ENCODE results near the gene TRAF1. TPM values are rescaled to one million over a fixed set of nuclear protein-coding genes. Genes with fewer than 3 reads are reported as not detected.

The TRAF1 gene
- total RNA-seq, 2 donors from 2014 or later = 3.6 to 8.2 TPM

- no peak overlapping the region for H3K27ac ChIP-seq (ENCODE audit: low read depth, low read length)
- DNase-seq = no peak
- TF ChIP-seq CTCF (conservative IDR thresholded peaks at IDR 0.05) = no peak
- H3K36me3 ChIP-seq (ENCODE audit: control insufficient read depth, insufficient read depth, low read length) = no peaks in the 10 kb centered on the region
- WGBS, 2 experiments (ENCODE audit: insufficient coverage in 1 of 2, insufficient read length in 1 of 2) = 83 to 86% methylated on average over 11 to 15 of the region's 15 CpGs
- Mint-ChIP-seq H3K4me1 (peaks cover 15% of the 10 kb centered on the region), H3K27me3 (ENCODE audit: insufficient read depth) (peaks cover 24% of the 10 kb centered on the region), H3K27ac (no peak overlapping the region), H3K36me3 (ENCODE audit: low read depth) (no peaks in the 10 kb centered on the region), H3K4me3 (no peak overlapping the region), H3K9me3 (no peaks in the 10 kb centered on the region)
- H3K4me3 ChIP-seq (ENCODE audit: low read length) = no peak overlapping the region
- peaks cover 21% of the 10 kb centered on the region for H3K27me3 ChIP-seq (ENCODE audit: control insufficient read depth, insufficient read depth, low read length, poor library complexity, severe bottlenecking)
- H3K9me3 ChIP-seq (ENCODE audit: control insufficient read depth, low read length) = no peaks in the 10 kb centered on the region
- peaks cover 4% of the 10 kb centered on the region for H3K4me1 ChIP-seq (ENCODE audit: control insufficient read depth, insufficient read depth, low read length)
- H3K9ac ChIP-seq (ENCODE audit: extremely low read depth, low read length, poor library complexity, severe bottlenecking) = no peak overlapping the region
Observed at GRCh38 chr9:120891884-120892747, 34.5 kb downstream of the TRAF1 start.

- H3K9me3 Mint-ChIP-seq = no peaks in the 10 kb centered on the region
- H3K27ac ChIP-seq (ENCODE audit: low read depth, low read length) = no peak overlapping the region
- H3K4me3 ChIP-seq (ENCODE audit: low read length) = no peak overlapping the region
- no peak overlapping the region for H3K9ac ChIP-seq (ENCODE audit: extremely low read depth, low read length, poor library complexity, severe bottlenecking)
- H3K4me1 Mint-ChIP-seq = peaks cover 15% of the 10 kb centered on the region
- no peak for DNase-seq
- H3K4me1 ChIP-seq (ENCODE audit: control insufficient read depth, insufficient read depth, low read length) = peaks cover 4% of the 10 kb centered on the region
- 95 to 96% methylated on average over 8 to 10 of the region's 10 CpGs for WGBS, 2 experiments (ENCODE audit: insufficient coverage in 1 of 2, insufficient read length in 1 of 2)
- no peaks in the 10 kb centered on the region for H3K9me3 ChIP-seq (ENCODE audit: control insufficient read depth, low read length)
- H3K27me3 ChIP-seq (ENCODE audit: control insufficient read depth, insufficient read depth, low read length, poor library complexity, severe bottlenecking) = peaks cover 21% of the 10 kb centered on the region
- no peaks in the 10 kb centered on the region for H3K36me3 ChIP-seq (ENCODE audit: control insufficient read depth, insufficient read depth, low read length)
- TF ChIP-seq CTCF (conservative IDR thresholded peaks at IDR 0.05) = no peak
- H3K4me3 Mint-ChIP-seq = no peak overlapping the region
- H3K36me3 Mint-ChIP-seq (ENCODE audit: low read depth) = no peaks in the 10 kb centered on the region
- no peak overlapping the region for H3K27ac Mint-ChIP-seq
- H3K27me3 Mint-ChIP-seq (ENCODE audit: insufficient read depth) = peaks cover 24% of the 10 kb centered on the region
Observed at GRCh38 chr9:120891245-120891883, 35.2 kb downstream of the TRAF1 start.

GRCh38 chr9:120890320-120891244, 36.0 kb downstream of the TRAF1 start:
- no peak overlapping the region for H3K4me3 Mint-ChIP-seq
- Histone ChIP-seq H3K9ac (ENCODE audit: extremely low read depth, low read length, poor library complexity, severe bottlenecking) (no peak overlapping the region), H3K4me3 (ENCODE audit: low read length) (no peak overlapping the region), H3K27ac (ENCODE audit: low read depth, low read length) (no peak overlapping the region), H3K27me3 (ENCODE audit: control insufficient read depth, insufficient read depth, low read length, poor library complexity, severe bottlenecking) (peaks cover 21% of the 10 kb centered on the region), H3K36me3 (ENCODE audit: control insufficient read depth, insufficient read depth, low read length) (no peaks in the 10 kb centered on the region), H3K4me1 (ENCODE audit: control insufficient read depth, insufficient read depth, low read length) (peaks cover 4% of the 10 kb centered on the region), H3K9me3 (ENCODE audit: control insufficient read depth, low read length) (no peaks in the 10 kb centered on the region)
- no peaks in the 10 kb centered on the region for H3K9me3 Mint-ChIP-seq
- 77 to 84% methylated on average over 10 to 14 of the region's 14 CpGs for WGBS, 2 experiments (ENCODE audit: insufficient coverage in 1 of 2, insufficient read length in 1 of 2)
- peaks cover 24% of the 10 kb centered on the region for H3K27me3 Mint-ChIP-seq (ENCODE audit: insufficient read depth)
- H3K36me3 Mint-ChIP-seq (ENCODE audit: low read depth) = no peaks in the 10 kb centered on the region
- H3K27ac Mint-ChIP-seq = peak overlapping the region; percentile 62
- no peak for DNase-seq
- TF ChIP-seq CTCF (conservative IDR thresholded peaks at IDR 0.05) = no peak
- peaks cover 18% of the 10 kb centered on the region for H3K4me1 Mint-ChIP-seq

Data from endodermal cell (in vitro differentiated cells).